OCI-LY1 (cell line): Measurements from ENCODE around the gene C20orf144.

ENCODE experiments used
- CTCF ChIP-seq: fragments of 200-600 bp; sonication (generic), shearing (Covaris generic); IDR thresholded peaks from 2 replicates; pipeline ENCODE4 v1.5.1; 2017; ENCODE audit warnings: mild to moderate bottlenecking, antibody characterized with exemption, low read length, moderate library complexity, mixed read lengths
- EZH2 ChIP-seq: fragments of 200-600 bp; sonication (generic), shearing (Covaris generic); IDR thresholded peaks from 2 replicates; pipeline ENCODE4 v1.8.0; 2017; ENCODE audit warnings: borderline replicate concordance, mixed run types, mild to moderate bottlenecking, antibody characterized with exemption, low read length, moderate library complexity, mixed read lengths

GRCh38 chr20:33644313-33645071 lies 17.6 kb upstream of the C20orf144 start:
- TF ChIP-seq CTCF: no peak
- no peak for TF ChIP-seq EZH2
